Measurements from ENCODE around the gene MAPT. TPM values are rescaled to one million over a fixed set of nuclear protein-coding genes. Genes with fewer than 3 reads are reported as not detected.

Gene MAPT
- total RNA-seq, 8 experiments from 2014 or later, result 1.7 to 159 (median 84.5) TPM

DNA sequence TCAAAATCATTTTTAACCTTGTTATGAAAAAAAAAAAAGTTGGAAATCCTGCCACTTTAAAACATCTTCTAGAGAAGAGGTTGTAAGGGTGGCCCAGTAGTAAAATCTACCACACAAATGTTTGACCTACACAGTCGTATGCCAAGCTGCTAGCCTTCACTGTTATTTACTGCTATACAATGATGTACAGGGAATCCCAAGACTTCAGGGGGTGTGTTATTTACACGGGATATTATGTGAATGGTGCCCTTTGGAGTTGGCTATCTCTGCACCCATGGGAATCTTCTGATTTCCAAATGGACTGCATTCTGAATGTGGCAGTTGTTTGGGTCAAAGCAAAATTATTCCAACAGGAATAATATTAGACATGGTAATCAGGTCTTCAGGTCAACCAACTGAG is 150.6 kb downstream of the MAPT start:
- WGBS, 10 experiments, result 40 to 100% (median 93%) methylated on average over 1 to 2 of the region's 2 CpGs; no CpG with 5 or more reads in 3 of the 10 experiments
- no peak overlapping the region for H3K27ac ChIP-seq
- H3K4me3 ChIP-seq, result no peak overlapping the region
- peaks cover 6 to 12% of the 10 kb centered on the region in 2 donors for H3K4me1 ChIP-seq (replicated peaks in 1 of 2)
- in situ Hi-C loops (cut with MboI; ENCODE audit: low pct_unique_long_range_greater_than_20kb in 2 of 9, low sequenced_read_pairs in 9 of 9, unreplicated experiment in 9 of 9), result no loop called here
- no peak for ATAC-seq (replicated peaks in 6 of 8)

GRCh38 chr17:46045639-46046038 is 151.3 kb downstream of the MAPT start:
- Histone ChIP-seq H3K4me1 (replicated peaks in 1 of 2) (peaks cover 6 to 12% of the 10 kb centered on the region in 2 donors), H3K27ac (no peak overlapping the region), H3K4me3 (no peak overlapping the region)
- 72 to 100% (median 89%) methylated on average over 1 to 3 of the region's 3 CpGs; no CpG with 5 or more reads in 1 of the 10 experiments for WGBS, 10 experiments
- in situ Hi-C loops (cut with MboI; ENCODE audit: low pct_unique_long_range_greater_than_20kb in 2 of 9, low sequenced_read_pairs in 9 of 9, unreplicated experiment in 9 of 9), result no loop called here
- ATAC-seq (replicated peaks in 6 of 8), result no peak

GRCh38 chr17:46046957-46047356 is 152.6 kb downstream of the MAPT start:
- 57 to 100% (median 88%) methylated on average over 1 of the region's 1 CpG; no CpG with 5 or more reads in 4 of the 10 experiments for WGBS, 10 experiments
- H3K27ac ChIP-seq, result no peak overlapping the region
- no peak overlapping the region for H3K4me3 ChIP-seq
- peak in 2 of 8 experiments; percentile 12 to 16 for ATAC-seq (replicated peaks in 6 of 8)
- peaks cover 6 to 12% of the 10 kb centered on the region in 2 donors for H3K4me1 ChIP-seq (replicated peaks in 1 of 2)
- in situ Hi-C loops (cut with MboI; ENCODE audit: low pct_unique_long_range_greater_than_20kb in 2 of 9, low sequenced_read_pairs in 9 of 9, unreplicated experiment in 9 of 9), result no loop called here

- H3K4me3 ChIP-seq, result no peak overlapping the region
- ATAC-seq (replicated peaks in 6 of 8), result no peak
- no peak overlapping the region for H3K27ac ChIP-seq
- in situ Hi-C loops (cut with MboI; ENCODE audit: low pct_unique_long_range_greater_than_20kb in 2 of 9, low sequenced_read_pairs in 9 of 9, unreplicated experiment in 9 of 9), result no loop called here
- WGBS, 10 experiments, result 83 to 100% (median 100%) methylated on average over 1 to 5 of the region's 5 CpGs; no CpG with 5 or more reads in 4 of the 10 experiments
- peaks cover 4 to 12% of the 10 kb centered on the region in 2 donors for H3K4me1 ChIP-seq (replicated peaks in 1 of 2)
These were observed 153.0 kb downstream of the MAPT start for GRCh38 chr17:46047398-46047797.

DNA sequence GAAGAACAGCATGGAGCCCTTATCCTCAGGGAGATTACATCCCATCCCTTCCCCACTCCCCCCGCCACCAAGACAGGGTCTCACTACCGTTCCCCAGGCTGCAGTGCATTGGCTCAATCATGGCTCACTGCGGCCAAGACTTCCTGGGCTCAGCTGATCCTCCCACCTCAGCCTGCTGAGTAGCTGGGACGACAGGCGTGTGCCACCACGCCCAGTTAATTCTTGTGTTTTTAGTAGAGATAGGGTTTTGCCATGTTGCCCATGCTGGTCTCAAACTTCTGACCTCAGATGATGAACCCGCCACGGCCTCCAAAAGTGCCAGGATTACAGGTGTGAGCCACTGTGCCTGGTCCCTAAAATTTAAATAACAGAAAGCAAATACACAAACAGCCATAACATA is 153.5 kb downstream of the MAPT start:
- WGBS, 10 experiments, result 95 to 100% (median 100%) methylated on average over 2 to 5 of the region's 8 CpGs; no CpG with 5 or more reads in 6 of the 10 experiments
- H3K27ac ChIP-seq, result no peak overlapping the region

GRCh38 chr17:46049656-46050055 is 155.3 kb downstream of the MAPT start:
- WGBS, 10 experiments, result 92 to 100% (median 100%) methylated on average over 1 to 5 of the region's 5 CpGs; no CpG with 5 or more reads in 2 of the 10 experiments
- in situ Hi-C loops (cut with MboI; ENCODE audit: low pct_unique_long_range_greater_than_20kb in 2 of 9, low sequenced_read_pairs in 9 of 9, unreplicated experiment in 9 of 9), result no loop called here
- ATAC-seq (replicated peaks in 6 of 8), result no peak

More for the DNA sequence above, 153.5 kb downstream of the MAPT start:
- H3K4me1 ChIP-seq (replicated peaks in 1 of 2), result peaks cover 0 to 8% of the 10 kb centered on the region in 2 donors
- in situ Hi-C loops (cut with MboI; ENCODE audit: low pct_unique_long_range_greater_than_20kb in 2 of 9, low sequenced_read_pairs in 9 of 9, unreplicated experiment in 9 of 9), result no loop called here
- no peak for ATAC-seq (replicated peaks in 6 of 8)
- H3K4me3 ChIP-seq, result no peak overlapping the region

GRCh38 chr17:46053911-46054534 is 159.7 kb downstream of the MAPT start:
- peak in 2 of 8 experiments; percentile 35 to 78 for ATAC-seq (replicated peaks in 6 of 8)
- in situ Hi-C loops (cut with MboI; ENCODE audit: low pct_unique_long_range_greater_than_20kb in 2 of 9, low sequenced_read_pairs in 9 of 9, unreplicated experiment in 9 of 9), result no loop called here
- 85 to 100% (median 92%) methylated on average over 1 to 4 of the region's 8 CpGs; no CpG with 5 or more reads in 4 of the 10 experiments for whole genome bisulfite sequencing, 10 experiments

More at GRCh38 chr17:46049656-46050055, 155.3 kb downstream of the MAPT start:
- H3K4me1 ChIP-seq (replicated peaks in 1 of 2), result no peaks in the 10 kb centered on the region
- no peak overlapping the region for H3K27ac ChIP-seq
- no peak overlapping the region for H3K4me3 ChIP-seq

GRCh38 chr17:46056800-46057304 is 162.5 kb downstream of the MAPT start:
- Histone ChIP-seq H3K4me1 (replicated peaks in 1 of 2) (peaks cover 0 to 4% of the 10 kb centered on the region in 2 donors), H3K27ac (no peak overlapping the region), H3K4me3 (no peak overlapping the region)
- in situ Hi-C loops (cut with MboI; ENCODE audit: low pct_unique_long_range_greater_than_20kb in 2 of 9, low sequenced_read_pairs in 9 of 9, unreplicated experiment in 9 of 9), result no loop called here
- ATAC-seq (replicated peaks in 6 of 8), result peak in 2 of 8 experiments; percentile 63 to 83
- 0 to 100% (median 59%) methylated on average over 1 to 4 of the region's 4 CpGs; no CpG with 5 or more reads in 1 of the 10 experiments for WGBS, 10 experiments

More at GRCh38 chr17:46053911-46054534, 159.7 kb downstream of the MAPT start:
- no peak overlapping the region for H3K27ac ChIP-seq
- H3K4me1 ChIP-seq (replicated peaks in 1 of 2), result peaks cover 0 to 4% of the 10 kb centered on the region in 2 donors
- H3K4me3 ChIP-seq, result no peak overlapping the region

- WGBS, 10 experiments, result 62 to 100% (median 85%) methylated on average over 2 to 4 of the region's 4 CpGs
- in situ Hi-C loops (cut with MboI; ENCODE audit: low pct_unique_long_range_greater_than_20kb in 2 of 9, low sequenced_read_pairs in 9 of 9, unreplicated experiment in 9 of 9), result no loop called here
- Histone ChIP-seq H3K4me1 (replicated peaks in 1 of 2) (peaks cover 0 to 4% of the 10 kb centered on the region in 2 donors), H3K27ac (no peak overlapping the region), H3K4me3 (no peak overlapping the region)
- ATAC-seq (replicated peaks in 6 of 8), result no peak
These were observed 163.0 kb downstream of the MAPT start for GRCh38 chr17:46057366-46057765.

- ATAC-seq (replicated peaks in 6 of 8), result no peak
- 57 to 100% (median 100%) methylated on average over 1 to 5 of the region's 6 CpGs; no CpG with 5 or more reads in 3 of the 10 experiments for WGBS, 10 experiments
- Histone ChIP-seq H3K4me3 (no peak overlapping the region), H3K27ac (no peak overlapping the region), H3K4me1 (replicated peaks in 1 of 2) (peaks cover 0 to 4% of the 10 kb centered on the region in 2 donors)
- in situ Hi-C loops (cut with MboI; ENCODE audit: low pct_unique_long_range_greater_than_20kb in 2 of 9, low sequenced_read_pairs in 9 of 9, unreplicated experiment in 9 of 9), result no loop called here
These were observed 165.1 kb downstream of the MAPT start for GRCh38 chr17:46059486-46059885.

DNA sequence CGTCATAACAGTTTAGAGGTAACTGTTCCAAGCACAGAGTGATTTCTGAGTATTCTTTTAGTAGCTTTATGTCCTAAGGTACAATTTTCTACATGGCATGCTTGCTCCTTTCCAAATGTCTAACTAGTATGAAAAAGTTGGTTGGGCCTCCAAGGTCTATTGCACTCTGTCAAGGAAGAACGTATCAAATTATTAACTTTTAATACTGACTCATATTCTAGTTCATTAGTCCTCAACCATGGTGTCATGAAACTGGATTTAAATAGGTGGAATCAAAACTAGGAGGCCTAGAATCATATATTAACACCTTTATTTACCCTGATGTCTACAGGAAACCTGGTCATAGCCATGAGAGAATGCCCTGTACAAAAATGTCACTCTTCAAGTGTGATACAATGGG is 166.1 kb downstream of the MAPT start:
- no peak overlapping the region for H3K27ac ChIP-seq
- no peak for ATAC-seq (replicated peaks in 6 of 8)
- 70 to 100% (median 100%) methylated on average over 1 to 2 of the region's 2 CpGs; no CpG with 5 or more reads in 1 of the 10 experiments for WGBS, 10 experiments
- in situ Hi-C loops (cut with MboI; ENCODE audit: low pct_unique_long_range_greater_than_20kb in 2 of 9, low sequenced_read_pairs in 9 of 9, unreplicated experiment in 9 of 9), result no loop called here
- peaks cover 0 to 4% of the 10 kb centered on the region in 2 donors for H3K4me1 ChIP-seq (replicated peaks in 1 of 2)
- no peak overlapping the region for H3K4me3 ChIP-seq

DNA sequence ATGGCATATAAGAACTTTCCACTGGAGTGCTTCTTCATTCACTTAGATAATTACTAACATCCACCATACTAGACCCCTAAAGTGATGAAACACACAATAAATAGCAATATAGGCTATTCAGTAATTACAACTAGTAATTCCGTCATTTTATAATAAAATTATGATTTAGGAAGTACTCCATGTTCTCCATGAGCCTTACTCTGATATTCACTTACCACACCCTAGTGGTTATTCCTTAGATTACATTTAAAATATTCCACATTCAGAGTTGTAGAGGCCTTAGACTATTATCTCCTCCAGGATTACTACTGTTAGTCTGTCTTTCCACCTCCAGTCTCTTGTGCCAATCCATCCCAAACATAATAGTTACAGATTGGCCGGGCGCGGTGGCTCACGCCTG is 167.1 kb downstream of the MAPT start:
- no peak overlapping the region for H3K4me3 ChIP-seq
- no peak overlapping the region for H3K27ac ChIP-seq
- peaks cover 0 to 4% of the 10 kb centered on the region in 2 donors for H3K4me1 ChIP-seq (replicated peaks in 1 of 2)
- ATAC-seq (replicated peaks in 6 of 8), result peak in 3 of 8 experiments; percentile 16 to 50 (median 21)
- 50 to 100% (median 100%) methylated on average over 1 to 5 of the region's 5 CpGs; no CpG with 5 or more reads in 4 of the 10 experiments for WGBS, 10 experiments
- in situ Hi-C loops (cut with MboI; ENCODE audit: low pct_unique_long_range_greater_than_20kb in 2 of 9, low sequenced_read_pairs in 9 of 9, unreplicated experiment in 9 of 9), result no loop called here

- ATAC-seq (replicated peaks in 6 of 8), result peak in 4 of 8 experiments; percentile 27 to 96 (median 80)
- 0 to 93% (median 67%) methylated on average over 1 to 2 of the region's 2 CpGs; no CpG with 5 or more reads in 3 of the 10 experiments for WGBS, 10 experiments
- in situ Hi-C loops (cut with MboI; ENCODE audit: low pct_unique_long_range_greater_than_20kb in 2 of 9, low sequenced_read_pairs in 9 of 9, unreplicated experiment in 9 of 9), result no loop called here
- Histone ChIP-seq H3K4me3 (no peak overlapping the region), H3K27ac (no peak overlapping the region), H3K4me1 (replicated peaks in 1 of 2) (no peaks in the 10 kb centered on the region)
These were observed 168.9 kb downstream of the MAPT start for GRCh38 chr17:46063241-46063640.
